ENCODE results near the gene RORC. TPM values are rescaled to one million over a fixed set of nuclear protein-coding genes. Genes with fewer than 3 reads are reported as not detected.

Gene RORC
- total RNA-seq, 1 donor from 2014 or later = 0.94 TPM

DNA sequence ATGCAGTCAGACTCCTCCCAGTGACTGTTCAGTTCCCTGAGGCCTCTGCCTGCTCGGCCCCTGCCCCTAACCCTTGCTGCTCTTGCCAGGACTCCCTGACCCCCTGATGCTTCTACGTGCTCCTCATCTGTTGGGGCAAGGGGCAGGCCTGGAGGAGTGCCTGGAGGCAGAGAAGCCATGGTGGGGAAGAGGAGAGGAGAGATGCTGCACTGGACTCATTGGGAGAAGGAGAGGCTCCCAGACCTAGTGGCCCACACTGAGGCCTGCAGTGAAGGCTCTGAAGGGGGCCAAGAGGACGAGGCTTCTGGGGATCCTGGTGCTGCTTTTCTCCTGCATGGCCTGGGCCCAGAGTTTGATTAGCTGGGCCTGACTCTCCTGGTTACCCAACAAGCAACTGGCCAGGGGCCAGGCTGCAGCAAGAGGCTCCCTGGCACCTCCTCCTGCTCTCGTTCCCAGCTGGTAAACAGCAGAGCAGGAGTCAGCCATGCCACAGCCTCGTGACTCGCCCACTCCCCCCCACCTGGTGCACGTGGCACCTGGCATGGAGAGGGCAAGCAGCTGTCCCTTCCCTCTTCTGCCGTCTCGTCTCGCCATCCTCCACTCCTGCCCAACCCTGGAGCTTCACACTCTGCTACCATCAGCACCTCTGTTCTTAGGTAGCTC, 847 bp upstream of the RORC start:
- Mint-ChIP-seq H3K9me3 (no peaks in the 10 kb centered on the region), H3K36me3 (ENCODE audit: low read depth) (no peaks in the 10 kb centered on the region), H3K4me1 (ENCODE audit: low read depth) (peaks cover 70% of the 10 kb centered on the region), H3K27me3 (ENCODE audit: low read depth) (no peaks in the 10 kb centered on the region), H3K27ac (no peak overlapping the region), H3K4me3 (ENCODE audit: low read depth) (no peak overlapping the region)
- intact Hi-C loops (cut with micrococcal nuclease) = loop anchor here (10.0 kb wide), 1 partner anchor 378 kb away; the partner anchor contains the start of gene POGZ
- no peak for DNase-seq (ENCODE audit: low spot score)

DNA sequence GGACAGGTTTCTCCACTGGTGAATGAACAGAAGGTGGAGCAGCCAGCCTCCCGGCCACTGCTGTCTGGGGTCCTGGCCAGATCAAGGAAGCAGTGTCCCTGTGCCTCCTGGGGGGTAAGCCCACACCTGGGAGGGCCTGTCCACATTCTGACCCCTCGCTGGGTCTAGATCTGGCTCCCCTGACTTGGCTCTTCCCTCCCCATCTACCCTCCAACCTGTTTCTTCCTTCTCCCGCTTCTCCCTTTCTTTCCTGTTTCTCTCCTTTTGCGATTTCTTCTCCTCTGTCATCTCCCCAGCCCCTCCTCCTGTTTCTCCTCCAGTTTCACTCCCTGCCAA, 378 bp downstream of the RORC start:
- intact Hi-C loops (cut with micrococcal nuclease) = loop anchor here (10.0 kb wide), 1 partner anchor 376 kb away; the partner anchor contains the start of gene POGZ
- DNase-seq (ENCODE audit: low spot score) = no peak
- H3K27me3 Mint-ChIP-seq (ENCODE audit: low read depth) = no peaks in the 10 kb centered on the region
- H3K9me3 Mint-ChIP-seq = no peaks in the 10 kb centered on the region
- no peak overlapping the region for H3K4me3 Mint-ChIP-seq (ENCODE audit: low read depth)
- peak overlapping the region; percentile 71 for H3K27ac Mint-ChIP-seq
- H3K36me3 Mint-ChIP-seq (ENCODE audit: low read depth) = no peaks in the 10 kb centered on the region
- peaks cover 61% of the 10 kb centered on the region for H3K4me1 Mint-ChIP-seq (ENCODE audit: low read depth)

- H3K4me3 Mint-ChIP-seq (ENCODE audit: low read depth) = no peak overlapping the region
- no peaks in the 10 kb centered on the region for H3K9me3 Mint-ChIP-seq
- intact Hi-C loops (cut with micrococcal nuclease) = loop anchor here (10.0 kb wide), 1 partner anchor 375 kb away; the partner anchor contains the start of gene POGZ
- no peaks in the 10 kb centered on the region for H3K36me3 Mint-ChIP-seq (ENCODE audit: low read depth)
- H3K27ac Mint-ChIP-seq = peak overlapping the region; percentile 78
- no peaks in the 10 kb centered on the region for H3K27me3 Mint-ChIP-seq (ENCODE audit: low read depth)
- peaks cover 59% of the 10 kb centered on the region for H3K4me1 Mint-ChIP-seq (ENCODE audit: low read depth)
- DNase-seq (ENCODE audit: low spot score) = no peak
These were observed 1.5 kb downstream of the RORC start for GRCh38 chr1:151830055-151830454.

GRCh38 chr1:151829352-151830046, 2.1 kb downstream of the RORC start:
- intact Hi-C loops (cut with micrococcal nuclease) = loop anchor here (10.0 kb wide), 1 partner anchor 375 kb away; the partner anchor contains the start of gene POGZ
- H3K4me3 Mint-ChIP-seq (ENCODE audit: low read depth) = peak overlapping the region; percentile 43
- no peak for DNase-seq (ENCODE audit: low spot score)

GRCh38 chr1:151828921-151829320, 2.7 kb downstream of the RORC start:
- no peaks in the 10 kb centered on the region for H3K27me3 Mint-ChIP-seq (ENCODE audit: low read depth)
- no peaks in the 10 kb centered on the region for H3K9me3 Mint-ChIP-seq
- H3K4me3 Mint-ChIP-seq (ENCODE audit: low read depth) = peak overlapping the region; percentile 23
- intact Hi-C loops (cut with micrococcal nuclease) = no loop called here
- no peak for DNase-seq (ENCODE audit: low spot score)
- H3K27ac Mint-ChIP-seq = peak overlapping the region; percentile 78
- no peaks in the 10 kb centered on the region for H3K36me3 Mint-ChIP-seq (ENCODE audit: low read depth)
- H3K4me1 Mint-ChIP-seq (ENCODE audit: low read depth) = peaks cover 51% of the 10 kb centered on the region

More at GRCh38 chr1:151829352-151830046, 2.1 kb downstream of the RORC start:
- Mint-ChIP-seq H3K27ac (peak overlapping the region; percentile 78), H3K9me3 (no peaks in the 10 kb centered on the region), H3K4me1 (ENCODE audit: low read depth) (peaks cover 56% of the 10 kb centered on the region), H3K36me3 (ENCODE audit: low read depth) (no peaks in the 10 kb centered on the region), H3K27me3 (ENCODE audit: low read depth) (no peaks in the 10 kb centered on the region)

GRCh38 chr1:151827853-151828252, 3.7 kb downstream of the RORC start:
- intact Hi-C loops (cut with micrococcal nuclease) = no loop called here
- Mint-ChIP-seq H3K4me1 (ENCODE audit: low read depth) (peaks cover 48% of the 10 kb centered on the region), H3K9me3 (no peaks in the 10 kb centered on the region), H3K4me3 (ENCODE audit: low read depth) (no peak overlapping the region), H3K27ac (peak overlapping the region; percentile 50), H3K36me3 (ENCODE audit: low read depth) (no peaks in the 10 kb centered on the region), H3K27me3 (ENCODE audit: low read depth) (no peaks in the 10 kb centered on the region)
- no peak for DNase-seq (ENCODE audit: low spot score)

DNA sequence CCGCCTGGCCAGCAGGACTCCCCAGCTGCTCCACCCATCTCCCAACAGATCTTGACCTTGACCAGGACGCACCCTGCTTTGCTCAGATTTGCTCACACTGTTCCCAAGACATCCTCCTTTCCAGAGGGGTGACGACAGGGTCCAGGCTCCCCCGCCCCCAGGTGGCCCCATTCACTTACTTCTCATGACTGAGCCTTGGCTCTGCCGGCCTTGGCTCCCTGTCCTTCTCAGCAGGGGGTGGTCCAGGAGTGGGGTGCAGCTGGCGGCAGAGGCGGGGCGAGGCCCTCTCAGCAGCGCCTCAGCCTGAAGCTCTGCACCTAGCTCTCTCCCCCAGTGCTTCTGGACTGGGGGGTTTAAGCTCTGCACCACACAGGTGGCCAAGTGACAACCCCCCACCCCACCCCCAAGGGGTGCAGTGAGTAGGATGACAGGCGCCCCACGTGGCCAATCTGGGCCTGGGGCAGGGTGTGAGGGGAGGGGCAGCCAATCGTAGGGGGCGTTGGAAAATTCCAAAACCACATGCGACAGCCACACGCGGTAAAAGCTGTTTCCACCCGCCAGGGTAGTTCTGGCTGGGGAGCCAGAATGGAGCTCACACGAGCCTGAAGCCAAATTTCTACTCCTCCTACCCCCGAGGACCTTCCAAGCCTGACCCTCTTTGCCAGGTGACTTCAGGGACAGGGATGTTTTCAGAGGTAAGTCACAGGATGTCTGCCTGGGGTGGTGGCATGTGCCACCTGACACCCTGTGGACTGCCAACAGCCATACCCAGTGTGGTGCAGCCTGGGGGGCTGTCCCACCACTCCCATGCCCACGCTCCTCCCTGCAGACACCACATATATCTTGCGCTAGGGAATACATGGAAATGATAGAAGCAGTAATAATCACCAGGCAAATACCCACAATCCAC, 5.6 kb downstream of the RORC start:
- H3K27me3 Mint-ChIP-seq (ENCODE audit: low read depth) = no peaks in the 10 kb centered on the region
- no peaks in the 10 kb centered on the region for H3K36me3 Mint-ChIP-seq (ENCODE audit: low read depth)
- peaks cover 58% of the 10 kb centered on the region for H3K4me1 Mint-ChIP-seq (ENCODE audit: low read depth)
- intact Hi-C loops (cut with micrococcal nuclease) = no loop called here
- H3K27ac Mint-ChIP-seq = peak overlapping the region; percentile 39
- H3K9me3 Mint-ChIP-seq = no peaks in the 10 kb centered on the region
- DNase-seq (ENCODE audit: low spot score) = no peak
- H3K4me3 Mint-ChIP-seq (ENCODE audit: low read depth) = peak overlapping the region; percentile 31

GRCh38 chr1:151825204-151825603, 6.4 kb downstream of the RORC start:
- Mint-ChIP-seq H3K36me3 (ENCODE audit: low read depth) (no peaks in the 10 kb centered on the region), H3K9me3 (no peaks in the 10 kb centered on the region), H3K27ac (peak overlapping the region; percentile 24), H3K4me3 (ENCODE audit: low read depth) (peak overlapping the region; percentile 4), H3K27me3 (ENCODE audit: low read depth) (no peaks in the 10 kb centered on the region), H3K4me1 (ENCODE audit: low read depth) (peaks cover 59% of the 10 kb centered on the region)
- intact Hi-C loops (cut with micrococcal nuclease) = no loop called here
- DNase-seq (ENCODE audit: low spot score) = no peak

DNA sequence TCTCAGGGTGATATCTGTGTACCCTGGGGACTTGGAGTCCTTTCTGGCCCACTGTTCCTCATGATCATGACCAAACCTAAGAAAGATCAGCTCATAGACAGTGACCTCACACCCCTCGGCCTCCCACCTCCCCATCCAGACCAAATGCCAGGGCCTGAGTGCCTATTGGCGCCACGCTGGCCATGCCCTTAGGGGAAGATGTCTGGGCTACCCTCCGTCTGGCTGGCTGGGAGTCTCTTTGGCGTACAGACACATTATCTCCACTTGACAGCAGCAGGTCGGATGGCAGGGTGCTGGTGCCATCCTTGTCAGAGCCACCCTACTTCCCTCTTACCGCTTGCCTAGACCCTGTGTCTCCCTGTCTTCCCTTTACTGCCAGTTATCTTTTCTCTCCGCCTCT, 8.4 kb downstream of the RORC start:
- H3K27me3 Mint-ChIP-seq (ENCODE audit: low read depth) = no peaks in the 10 kb centered on the region
- intact Hi-C loops (cut with micrococcal nuclease) = no loop called here
- no peaks in the 10 kb centered on the region for H3K9me3 Mint-ChIP-seq
- no peaks in the 10 kb centered on the region for H3K36me3 Mint-ChIP-seq (ENCODE audit: low read depth)
- H3K4me3 Mint-ChIP-seq (ENCODE audit: low read depth) = no peak overlapping the region
- peaks cover 44% of the 10 kb centered on the region for H3K4me1 Mint-ChIP-seq (ENCODE audit: low read depth)
- no peak overlapping the region for H3K27ac Mint-ChIP-seq
- DNase-seq (ENCODE audit: low spot score) = no peak

GRCh38 chr1:151822404-151822803, 9.2 kb downstream of the RORC start:
- H3K4me3 Mint-ChIP-seq (ENCODE audit: low read depth) = no peak overlapping the region
- intact Hi-C loops (cut with micrococcal nuclease) = no loop called here

DNA sequence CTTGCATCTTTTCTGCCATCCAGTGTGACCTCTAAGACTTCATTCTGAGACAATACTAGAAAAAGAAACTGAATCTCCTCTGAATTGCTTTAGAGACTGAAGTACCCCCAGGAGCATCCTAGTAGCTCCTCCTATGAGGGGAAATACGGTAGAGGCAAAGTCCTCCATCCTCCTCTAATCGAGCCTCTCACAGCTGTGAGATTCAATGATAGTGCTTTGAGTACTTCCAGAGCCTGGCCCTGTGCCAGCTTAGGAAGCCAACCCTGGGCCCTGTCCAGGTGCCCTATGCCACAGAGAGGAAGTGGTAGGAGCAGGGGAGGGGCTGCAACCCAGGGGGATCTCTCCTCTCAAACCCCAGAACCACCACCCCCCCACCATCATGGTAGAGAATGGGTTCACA, 10.7 kb downstream of the RORC start:
- Mint-ChIP-seq H3K36me3 (ENCODE audit: low read depth) (no peaks in the 10 kb centered on the region), H3K4me3 (ENCODE audit: low read depth) (no peak overlapping the region), H3K27ac (peak overlapping the region; percentile 8), H3K4me1 (ENCODE audit: low read depth) (peaks cover 42% of the 10 kb centered on the region), H3K9me3 (no peaks in the 10 kb centered on the region), H3K27me3 (ENCODE audit: low read depth) (no peaks in the 10 kb centered on the region)
- intact Hi-C loops (cut with micrococcal nuclease) = loop anchor here (2.0 kb wide), 1 partner anchor 16 kb away; no protein-coding TSS in a partner anchor
- no peak for DNase-seq (ENCODE audit: low spot score)

More at GRCh38 chr1:151822404-151822803, 9.2 kb downstream of the RORC start:
- Mint-ChIP-seq H3K27ac (peak overlapping the region; percentile 53), H3K9me3 (no peaks in the 10 kb centered on the region), H3K4me1 (ENCODE audit: low read depth) (peaks cover 37% of the 10 kb centered on the region), H3K27me3 (ENCODE audit: low read depth) (no peaks in the 10 kb centered on the region), H3K36me3 (ENCODE audit: low read depth) (no peaks in the 10 kb centered on the region)
- no peak for DNase-seq (ENCODE audit: low spot score)

DNA sequence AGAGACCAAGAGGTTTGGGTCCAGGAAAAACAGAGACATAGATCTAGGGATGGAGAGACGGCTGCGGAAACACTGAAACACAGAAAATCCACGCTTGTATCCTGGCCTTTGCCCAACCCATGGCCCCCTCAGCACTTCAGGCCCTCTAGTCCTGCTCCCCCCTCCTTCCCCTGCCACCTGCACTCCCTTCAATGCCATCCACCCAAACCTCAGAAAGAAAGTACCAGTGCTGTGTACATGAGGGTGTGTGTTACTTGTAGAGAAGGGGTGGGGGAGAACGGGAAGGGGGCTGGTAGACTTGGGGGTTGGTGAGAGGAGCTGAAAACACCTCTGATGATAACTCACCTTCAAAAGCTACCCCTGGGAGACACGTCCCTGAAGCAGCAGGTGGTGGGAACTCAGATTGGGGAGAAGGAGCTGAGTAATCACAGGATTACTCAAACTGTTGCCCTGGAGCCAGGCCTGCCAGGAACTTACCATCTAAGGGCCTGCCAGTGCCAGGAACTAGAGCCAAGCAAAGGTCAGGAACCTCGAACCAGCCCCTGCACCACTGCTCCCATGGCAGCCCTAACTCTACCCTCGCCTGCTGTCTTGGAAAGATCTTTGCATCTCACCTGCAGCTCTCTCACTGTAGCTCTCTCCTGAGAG, 11.5 kb downstream of the RORC start:
- H3K4me3 Mint-ChIP-seq (ENCODE audit: low read depth) = no peak overlapping the region
- H3K36me3 Mint-ChIP-seq (ENCODE audit: low read depth) = no peaks in the 10 kb centered on the region

More for the DNA sequence above, 11.5 kb downstream of the RORC start:
- no peak for DNase-seq (ENCODE audit: low spot score)
- peaks cover 46% of the 10 kb centered on the region for H3K4me1 Mint-ChIP-seq (ENCODE audit: low read depth)
- peak overlapping the region; percentile 35 for H3K27ac Mint-ChIP-seq
- H3K27me3 Mint-ChIP-seq (ENCODE audit: low read depth) = no peaks in the 10 kb centered on the region
- intact Hi-C loops (cut with micrococcal nuclease) = loop anchor here (2.0 kb wide), 1 partner anchor 17 kb away; no protein-coding TSS in a partner anchor
- no peaks in the 10 kb centered on the region for H3K9me3 Mint-ChIP-seq
